NCI-H2107 treated with DMSO at 0.1 percent for 48 hours (cell line): ENCODE results near the gene C3.
"Not testable (repeated sequence)": the region's sequence is repeated elsewhere in the genome, so short reads cannot be mapped to it uniquely, and the experiment has no call there.

Source experiments
- DNase-seq: peaks from one replicate; lab custom pipeline; 2025; ENCODE audit not compliant: unreplicated experiment; lab: John Stamatoyannopoulos, UW

C3 gene

DNA sequence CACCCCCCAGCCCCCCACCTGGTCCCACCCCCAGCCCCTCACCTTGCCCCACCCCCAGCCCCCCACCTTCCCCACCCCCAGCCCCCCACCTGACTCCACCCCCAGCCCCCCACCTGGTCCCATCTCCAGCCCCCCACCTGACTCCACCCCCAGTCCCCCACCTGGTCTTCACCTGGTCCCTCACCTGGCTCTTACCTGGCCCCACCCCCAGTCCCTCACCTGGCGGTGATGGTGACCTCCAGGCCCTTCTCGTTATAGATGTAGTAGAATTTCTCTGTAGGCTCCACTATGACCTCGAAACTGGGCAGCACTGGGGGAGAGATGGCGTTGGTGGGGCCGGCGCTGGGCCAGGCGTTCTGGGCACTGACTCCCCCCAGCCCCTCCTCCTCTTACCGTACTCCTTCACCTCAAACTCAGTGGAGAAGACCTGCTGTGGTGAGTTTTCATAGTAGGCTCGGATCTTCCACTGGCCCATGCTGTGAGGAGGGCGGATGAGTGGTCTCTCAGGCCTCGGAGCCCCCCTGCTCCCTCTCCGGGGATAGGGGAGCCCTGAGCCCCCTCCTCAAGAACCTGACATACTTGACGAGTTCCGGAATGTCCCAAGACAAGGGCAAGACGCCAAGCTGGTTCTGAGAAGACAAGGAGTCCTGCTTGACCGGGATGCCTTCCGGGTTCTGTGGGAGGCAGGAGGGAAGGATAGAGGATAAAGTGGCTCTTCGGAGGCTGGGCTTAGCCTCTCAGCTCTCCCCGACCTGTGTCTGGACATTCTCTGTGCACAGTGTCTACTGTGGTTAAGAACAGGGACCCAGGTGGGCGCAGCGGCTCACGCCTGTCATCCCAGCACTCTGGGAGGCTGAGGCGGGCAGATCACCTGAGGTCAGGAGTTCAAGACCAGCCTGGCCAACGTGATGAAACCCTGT is 6.4 kb downstream of the C3 start:
- no peak for DNase-seq

DNA sequence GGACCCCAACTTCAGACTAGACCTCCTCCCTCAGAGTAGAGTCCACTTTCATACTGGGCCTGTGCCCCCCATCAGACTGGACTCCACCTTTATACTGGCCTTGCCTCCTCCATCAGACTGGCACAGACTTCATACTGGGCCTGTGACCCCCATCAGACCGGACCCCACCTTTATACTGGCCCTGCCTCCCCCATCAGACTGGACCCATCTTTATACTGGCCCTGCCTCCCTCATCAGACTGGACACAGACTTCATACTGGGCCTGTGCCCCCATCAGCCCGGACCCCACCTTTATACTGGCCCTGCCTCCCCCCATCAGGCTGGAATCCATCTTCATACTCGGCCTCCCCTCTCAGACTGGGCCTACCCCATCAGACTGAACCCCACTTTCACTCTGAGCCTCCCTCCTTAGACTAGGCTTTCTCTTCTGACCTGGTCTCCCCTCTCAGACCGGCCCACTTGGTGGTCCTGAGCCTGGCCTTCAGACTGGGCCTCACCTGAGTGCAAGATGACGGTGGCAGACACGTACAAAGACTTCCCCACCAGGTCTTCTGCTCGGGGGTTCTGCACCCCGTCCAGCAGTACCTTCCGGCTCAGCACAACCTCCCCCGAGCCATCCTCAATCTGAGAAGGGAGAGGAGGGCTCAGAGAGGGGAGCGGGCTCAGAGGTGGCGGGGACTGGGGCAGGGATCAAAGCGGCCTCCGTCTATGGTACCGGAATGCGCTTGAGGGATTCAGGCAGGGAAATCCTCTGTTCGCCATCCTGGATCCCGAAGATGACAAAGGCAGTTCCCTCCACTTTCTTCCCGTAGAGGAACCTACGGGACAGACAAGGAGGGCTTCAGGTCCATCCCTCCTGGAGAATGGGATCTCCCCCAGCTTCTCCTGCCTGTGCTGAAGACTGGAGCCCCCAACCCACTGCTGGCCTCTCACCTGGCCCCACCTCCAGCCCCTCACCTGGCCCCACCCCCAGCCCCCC is 7.5 kb downstream of the C3 start:
- no peak for DNase-seq

DNA sequence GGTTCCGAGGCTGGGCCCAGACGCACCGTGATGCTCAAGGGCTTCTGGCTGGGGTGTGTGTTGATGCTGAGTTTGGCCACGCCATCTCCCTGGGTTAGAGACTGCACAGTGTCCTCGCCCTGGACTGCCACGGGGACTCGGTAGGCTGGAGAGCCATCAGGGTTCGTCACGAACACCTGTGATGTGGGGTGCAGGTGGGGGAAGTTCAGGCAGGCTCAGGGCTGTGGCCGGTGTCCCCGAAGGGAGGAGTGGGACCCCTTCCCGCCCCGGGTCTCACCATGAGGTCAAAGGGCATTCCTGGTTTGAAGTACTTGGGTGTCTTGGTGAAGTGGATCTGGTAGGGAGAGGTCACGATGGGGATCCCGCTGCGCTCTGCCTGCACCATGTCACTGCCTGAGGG is 8.2 kb downstream of the C3 start:
- no peak for DNase-seq

DNA sequence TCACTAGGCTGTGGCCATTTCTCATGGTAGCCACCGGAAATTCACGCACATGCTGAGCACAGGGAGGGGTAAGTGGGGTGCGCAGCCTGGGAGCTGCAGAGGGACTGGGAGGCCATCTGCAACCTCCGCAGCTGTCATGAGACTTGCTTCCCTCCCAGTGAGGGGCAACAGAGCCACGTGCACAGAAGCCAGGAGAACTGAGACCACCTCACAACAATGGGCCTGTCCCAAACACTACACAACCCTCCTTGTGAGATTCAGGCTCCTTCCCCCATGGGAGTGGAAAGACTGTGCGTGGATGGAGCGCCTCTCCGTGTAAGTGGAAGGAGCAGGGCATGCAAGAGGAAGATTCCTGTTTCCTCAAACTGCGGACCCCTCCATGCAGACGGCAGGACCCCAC is 8.8 kb downstream of the C3 start:
- no peak for DNase-seq

DNA sequence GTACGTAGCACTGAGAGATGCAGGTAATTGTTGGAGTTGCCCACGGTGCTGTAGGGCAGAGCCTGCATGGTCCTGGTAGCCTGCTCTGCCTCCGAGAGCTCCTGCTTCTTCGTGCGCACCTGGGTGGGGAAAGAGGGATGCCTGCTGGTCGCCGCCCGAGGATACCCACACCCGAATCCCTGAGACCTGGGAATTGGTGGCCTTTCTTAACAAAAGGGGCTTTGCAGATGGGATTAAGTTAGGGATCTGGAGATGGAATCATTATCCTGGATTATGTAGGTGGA is 9.4 kb downstream of the C3 start:
- no peak for DNase-seq

DNA sequence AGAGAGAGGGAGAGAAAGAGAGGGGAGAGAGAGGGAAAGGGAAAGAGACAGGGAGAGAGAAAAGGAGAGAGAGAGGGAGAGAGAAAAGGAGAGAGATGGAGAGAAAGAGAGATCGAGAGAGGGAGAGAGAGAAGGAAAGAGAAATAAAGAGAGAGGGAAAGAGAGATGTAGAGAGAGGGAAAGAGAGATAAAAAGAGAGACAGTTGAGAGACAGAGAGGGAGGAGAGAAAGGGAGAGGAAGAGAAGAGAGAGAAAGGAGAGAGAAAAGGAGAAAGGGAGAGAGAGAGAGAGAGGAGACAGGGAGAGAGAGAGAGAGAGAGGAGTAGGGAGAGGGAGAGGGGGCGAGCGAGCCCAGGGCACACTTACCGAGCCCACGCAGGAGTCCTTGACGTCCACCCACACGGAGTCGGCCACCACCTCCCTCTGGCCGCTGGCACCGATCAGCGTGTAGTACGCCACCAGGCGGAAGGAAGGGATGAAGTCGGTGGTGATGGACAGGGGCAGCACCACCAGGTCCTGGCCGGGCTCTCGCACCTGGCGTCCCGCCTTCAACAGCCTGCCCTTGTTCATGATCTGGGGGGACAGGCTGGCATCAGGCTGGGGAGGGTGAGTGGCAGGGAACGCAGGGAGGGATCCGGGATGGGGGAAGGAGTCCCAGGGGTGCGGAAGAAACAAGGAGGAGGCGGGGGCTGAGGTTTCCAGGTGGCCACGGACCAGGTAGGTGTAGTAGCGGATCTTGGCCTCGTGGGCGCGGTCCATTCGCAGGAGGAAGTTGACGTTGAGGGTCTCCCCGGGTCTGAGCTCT is 10.0 kb downstream of the C3 start:
- no peak for DNase-seq

DNA sequence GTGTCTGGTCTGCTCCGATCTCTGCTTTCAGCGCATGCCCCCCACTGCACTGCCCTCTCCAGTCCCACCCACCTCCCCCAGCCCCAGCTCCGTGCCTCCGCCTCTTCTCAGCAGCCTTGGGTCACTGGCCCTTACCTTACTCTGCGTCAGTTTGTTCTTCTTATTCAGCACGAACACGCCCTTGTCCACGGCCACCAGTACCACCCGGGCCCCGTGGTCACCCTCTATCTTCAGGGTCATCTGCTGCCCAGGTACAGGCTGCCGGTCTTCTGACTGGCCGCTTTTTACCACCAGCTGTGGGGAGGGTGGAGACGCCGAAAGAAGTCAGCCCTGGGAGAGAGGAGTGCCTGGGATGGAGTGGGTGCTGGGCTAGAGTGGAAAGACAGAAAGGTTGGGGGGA is 10.9 kb downstream of the C3 start:
- DNase-seq: no peak

DNA sequence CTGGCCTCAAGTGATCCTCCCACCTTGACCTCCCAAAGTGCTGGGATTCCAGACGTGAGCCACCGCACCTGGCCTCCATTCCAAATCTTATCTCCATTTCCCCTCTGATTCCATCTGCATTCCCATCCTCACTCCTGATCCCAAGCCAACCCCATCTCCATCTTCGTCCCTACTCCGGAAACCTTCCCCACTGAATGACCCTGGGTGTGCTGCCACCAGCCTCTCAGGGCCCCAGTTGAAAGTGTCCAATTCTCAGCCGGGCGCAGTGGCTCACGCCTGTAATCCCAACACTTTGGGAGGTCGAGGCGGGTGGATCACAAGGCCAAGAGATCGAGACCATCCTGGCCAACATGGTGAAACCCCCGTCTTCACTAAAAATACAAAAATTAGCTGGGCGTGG is 11.5 kb downstream of the C3 start:
- not testable (repeated sequence) for DNase-seq

DNA sequence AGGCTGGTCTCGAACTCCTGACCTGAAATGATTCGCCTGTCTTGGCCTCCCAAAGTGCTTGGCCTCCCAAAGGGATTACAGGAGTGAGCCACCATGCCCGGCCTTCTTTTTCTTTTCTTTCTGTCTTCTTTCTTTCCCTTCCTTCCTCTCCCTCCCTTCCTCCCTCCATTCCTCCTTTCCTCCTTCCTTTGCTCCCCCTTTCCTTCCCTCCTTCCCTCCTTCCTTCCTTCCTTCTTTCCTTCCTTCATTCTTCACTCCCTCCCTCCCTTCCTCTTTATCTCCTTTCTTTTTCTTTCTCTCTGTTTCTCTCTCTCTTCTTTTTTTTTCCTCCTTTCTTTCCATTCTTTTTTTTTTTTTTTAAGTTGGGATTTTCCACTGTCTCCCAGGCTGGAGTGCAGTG is 12.1 kb downstream of the C3 start:
- DNase-seq: no peak

DNA sequence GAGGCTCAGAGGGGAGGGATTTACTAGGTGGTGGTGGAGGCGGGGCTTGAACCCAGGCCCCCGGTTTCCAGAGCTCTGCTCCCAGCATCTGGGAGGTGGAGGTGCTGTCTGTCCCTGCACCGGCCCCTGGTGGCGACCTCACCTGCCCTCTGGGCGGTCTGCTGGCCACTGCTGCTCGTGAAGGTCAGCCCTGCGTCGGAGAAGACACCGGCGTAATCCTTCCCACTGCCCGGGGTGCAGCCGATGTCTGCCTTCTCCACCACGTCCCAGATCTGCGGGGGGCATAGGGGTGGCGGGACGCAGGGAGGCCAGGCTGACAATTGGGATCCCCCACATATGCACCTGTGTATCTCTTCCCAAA is 12.8 kb downstream of the C3 start:
- no peak for DNase-seq

DNA sequence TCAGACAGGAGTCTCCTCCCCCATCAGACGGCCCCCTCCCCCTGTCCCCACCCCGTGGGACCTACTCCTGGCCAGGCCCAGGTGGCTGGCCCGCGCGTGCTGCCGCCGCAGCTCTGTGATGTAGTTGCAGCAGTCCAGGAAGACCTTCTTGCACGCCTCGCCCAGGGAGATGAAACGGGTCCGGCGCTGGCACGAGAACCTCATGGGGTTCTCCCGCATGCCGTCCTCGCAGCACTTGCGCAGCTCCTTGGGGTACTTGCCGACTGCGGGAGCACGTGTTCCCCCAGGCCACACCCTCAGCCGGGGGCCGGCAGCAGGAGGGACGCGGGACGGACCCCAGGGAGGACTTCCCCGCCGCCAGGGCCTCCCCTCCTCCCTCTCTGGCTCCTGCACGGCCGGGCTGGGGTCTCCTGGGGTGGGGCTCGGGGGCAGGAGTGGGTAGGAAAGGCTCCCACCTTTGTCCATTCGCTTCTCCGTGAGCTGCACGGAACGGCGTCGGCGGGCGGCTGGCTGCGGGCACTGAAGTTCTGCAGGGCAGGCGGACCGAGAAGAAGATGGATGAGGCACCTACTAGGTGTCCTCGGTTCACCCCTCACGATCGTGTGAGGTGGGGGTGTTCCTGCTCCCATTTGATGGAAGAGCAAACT is 13.3 kb downstream of the C3 start:
- no peak for DNase-seq

DNA sequence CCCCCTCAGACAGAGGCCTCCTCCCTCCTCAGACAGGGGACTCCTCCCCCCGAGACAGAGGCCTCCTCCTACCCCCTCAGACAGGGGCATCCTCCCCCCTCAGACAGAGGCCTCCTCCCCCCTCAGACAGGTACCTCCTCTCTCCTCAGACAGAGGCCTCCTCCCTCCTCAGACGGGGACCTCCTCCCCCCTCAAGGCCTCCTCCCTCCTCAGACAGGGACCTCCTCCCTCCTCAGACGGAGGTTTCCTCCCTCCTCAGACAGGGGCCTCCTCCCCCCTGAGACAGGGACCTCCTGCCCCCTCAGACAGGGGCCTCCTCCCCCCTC is 13.9 kb downstream of the C3 start:
- DNase-seq: no peak

DNA sequence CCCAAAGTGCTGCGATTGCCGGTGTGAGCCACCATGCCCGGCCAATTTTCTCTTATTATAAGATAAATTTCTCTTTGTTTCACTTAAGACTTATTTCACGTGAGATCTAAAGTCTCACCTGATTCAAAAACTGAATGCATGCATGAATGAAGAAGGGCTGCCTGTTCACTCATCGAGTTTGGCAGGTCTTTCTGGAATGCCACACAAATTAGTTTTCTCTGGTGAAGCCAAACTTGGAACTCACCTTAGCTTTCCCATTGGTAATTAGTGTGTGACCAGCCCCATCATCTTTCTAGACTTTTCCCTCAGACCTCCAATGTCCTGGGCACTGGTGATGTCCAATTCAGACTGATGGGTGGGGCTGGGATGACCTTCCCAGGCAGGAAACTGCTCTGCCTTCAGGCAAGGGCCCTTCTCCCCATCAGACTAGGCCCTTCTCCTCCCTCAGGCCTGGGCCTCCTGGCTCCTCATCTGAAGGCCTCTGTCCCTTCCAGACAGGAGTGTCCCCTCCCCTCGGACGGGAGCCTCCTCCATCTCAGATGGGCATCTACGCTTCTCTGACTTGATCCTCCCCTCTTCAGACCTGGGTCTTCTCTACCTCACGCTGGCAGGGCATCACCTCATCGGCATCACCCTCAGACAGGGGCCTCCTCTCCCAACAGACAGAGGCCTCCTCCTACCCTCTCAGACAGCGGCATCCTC is 14.4 kb downstream of the C3 start:
- DNase-seq: no peak

DNA sequence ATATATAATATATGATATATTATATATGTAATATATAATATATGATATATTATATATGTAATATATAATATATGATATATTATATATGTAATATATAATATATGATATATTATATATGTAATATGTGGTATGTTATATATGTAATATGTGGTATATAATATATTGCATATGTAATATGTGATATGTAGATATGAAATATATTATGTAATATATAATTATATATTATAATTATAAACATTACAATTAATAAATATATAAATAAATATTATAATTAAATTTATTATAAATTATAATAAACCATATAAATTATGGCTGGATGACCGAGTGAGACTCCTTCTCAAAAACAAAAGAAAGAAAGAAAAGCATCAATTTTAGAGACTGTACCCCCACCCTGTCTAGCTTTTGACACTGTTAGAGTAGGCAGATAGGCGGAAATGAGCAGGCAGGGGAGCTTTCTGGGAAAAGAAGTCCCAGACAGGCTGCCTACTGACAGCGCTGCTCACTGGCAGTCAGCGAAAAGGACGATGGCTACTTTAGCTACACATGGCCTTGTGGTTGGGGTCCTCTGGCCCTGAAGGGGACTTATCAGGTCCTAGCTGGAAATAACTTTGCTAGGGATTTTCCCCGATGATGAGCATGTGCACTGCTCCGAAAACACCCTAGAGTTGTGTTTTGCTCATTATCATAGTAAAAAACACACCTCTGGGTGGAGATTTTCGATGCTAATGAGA is 19.7 kb downstream of the C3 start:
- DNase-seq: no peak

DNA sequence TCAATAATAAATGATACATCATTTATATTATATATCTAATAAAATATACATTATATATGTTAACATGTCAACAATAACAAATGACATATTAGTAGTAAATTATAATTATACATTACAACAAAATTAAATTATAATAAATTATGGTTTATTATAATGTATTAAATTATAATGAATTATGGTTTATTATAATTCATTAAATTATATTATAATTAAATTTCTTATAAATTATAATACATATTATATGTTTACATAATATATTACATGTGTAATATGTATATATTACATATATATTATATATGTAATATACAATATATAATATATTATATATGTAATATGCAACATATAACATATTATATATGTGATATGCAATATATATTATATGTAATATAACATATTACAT is 20.5 kb downstream of the C3 start:
- DNase-seq: no peak

DNA sequence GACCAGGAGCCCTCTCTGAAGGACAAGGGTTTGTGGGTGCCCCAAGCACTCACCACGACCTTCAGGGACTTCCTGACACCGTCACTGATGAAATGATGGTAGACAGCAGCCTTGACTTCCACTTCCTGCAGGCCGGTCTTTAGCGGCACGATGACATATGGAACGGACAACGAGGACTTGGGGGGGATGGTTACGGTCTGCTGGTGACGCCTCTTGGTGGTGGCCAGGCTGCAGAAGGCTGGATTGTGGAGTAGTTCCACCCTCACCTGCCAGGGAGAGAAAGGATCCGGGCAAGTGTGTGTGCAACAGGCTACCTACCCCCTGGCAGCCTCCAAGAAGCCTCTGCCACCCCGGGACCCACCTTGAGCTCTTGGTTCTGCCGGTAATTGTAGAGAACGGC is 23.2 kb downstream of the C3 start:
- DNase-seq: no peak

DNA sequence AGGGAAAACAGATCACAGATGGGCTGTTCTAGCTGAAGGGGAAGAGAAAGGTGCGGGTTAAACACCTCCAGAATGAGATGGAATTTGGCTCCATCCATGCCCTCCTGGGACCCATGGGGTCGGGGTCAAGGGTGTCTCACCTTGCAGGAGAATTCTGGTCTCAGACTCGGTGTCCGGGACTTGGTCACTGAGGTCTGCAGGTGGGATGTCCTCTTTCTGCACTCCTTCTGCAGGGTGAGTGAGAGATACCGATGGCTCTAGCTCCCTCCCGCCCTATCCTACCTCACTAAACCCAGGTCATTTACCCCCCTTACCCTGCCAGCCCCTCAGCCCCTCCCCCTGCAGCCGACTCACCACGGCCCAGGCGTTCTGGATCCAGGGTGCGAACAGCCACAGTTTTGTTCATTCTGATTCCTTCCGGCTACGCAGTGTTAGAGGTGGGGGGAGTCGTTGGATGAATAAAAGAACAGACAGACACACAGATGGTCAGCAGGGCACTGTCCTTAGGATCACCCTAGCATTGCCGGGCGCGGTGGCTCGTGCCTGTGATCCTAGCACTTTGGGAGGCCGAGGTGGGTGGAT is 24.1 kb downstream of the C3 start:
- no peak for DNase-seq

DNA sequence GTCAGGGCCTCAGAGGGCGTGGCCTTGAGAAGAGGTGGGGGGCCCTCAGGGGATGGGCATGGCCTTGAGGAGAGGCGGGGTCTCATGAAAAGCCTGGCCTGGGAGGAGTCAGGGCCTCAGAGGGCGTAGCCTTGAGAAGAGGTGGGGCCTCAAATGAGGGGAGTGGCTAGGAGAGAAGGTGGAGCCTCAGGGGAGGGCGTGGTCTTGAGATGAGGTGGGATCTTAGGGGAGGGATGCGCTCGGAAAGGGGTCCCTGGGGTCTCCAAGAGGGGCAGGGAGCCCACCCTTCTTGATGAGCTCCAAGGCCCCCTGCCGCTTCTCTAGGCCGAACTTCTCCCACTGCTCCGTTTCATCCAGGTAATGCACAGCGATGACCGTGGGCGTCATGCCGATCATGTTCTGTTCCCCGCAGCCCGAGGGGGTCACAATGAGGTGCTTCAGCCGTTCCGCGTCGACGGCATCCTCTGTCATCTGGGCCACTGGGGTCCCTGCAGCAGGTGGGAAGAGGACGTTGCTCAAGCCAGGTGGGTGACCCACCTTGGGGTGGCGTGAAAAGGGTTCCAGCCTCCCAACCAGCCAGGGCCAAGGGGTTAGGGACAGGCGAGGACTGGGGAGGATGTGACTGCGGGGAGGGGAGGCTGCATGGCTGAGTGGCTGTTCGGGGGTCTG is 26.2 kb downstream of the C3 start:
- no peak for DNase-seq

DNA sequence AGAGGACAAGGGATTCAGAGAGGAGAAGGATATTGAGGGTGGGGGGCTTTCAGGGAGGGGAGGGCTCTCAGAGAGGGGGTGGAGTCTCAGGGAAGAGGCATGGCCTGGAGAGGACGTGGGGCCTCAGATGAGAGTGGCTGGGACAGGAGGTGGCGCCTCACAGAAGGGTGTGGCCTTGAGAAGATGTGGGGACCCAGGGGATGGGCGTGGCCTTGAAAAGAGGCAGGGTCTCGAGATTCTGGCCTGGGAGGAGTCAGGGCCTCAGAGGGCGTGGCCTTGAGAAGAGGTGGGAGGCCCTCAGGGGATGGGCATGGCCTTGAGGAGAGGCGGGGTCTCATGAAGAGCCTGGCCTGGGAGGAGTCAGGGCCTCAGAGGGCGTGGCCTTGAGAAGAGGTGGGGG is 26.8 kb downstream of the C3 start:
- DNase-seq: no peak
